ENCODE results near the gene DCTN2. TPM values are rescaled to one million over a fixed set of nuclear protein-coding genes. Genes with fewer than 3 reads are reported as not detected.
"Not testable (repeated sequence)": the region's sequence is repeated elsewhere in the genome, so short reads cannot be mapped to it uniquely, and the experiment has no call there.

Gene DCTN2
- total and polyA plus RNA-seq, 7 donors: 118 to 204 (median 142) TPM

- H3K4me1 ChIP-seq: peaks cover 0 to 55% (median 53%) of the 10 kb centered on the region in 4 donors
- WGBS, 2 donors: 28 to 32% methylated on average over 7 of the region's 7 CpGs
- TF ChIP-seq EP300 (IDR thresholded peaks at IDR 0.05): no peak
- TF ChIP-seq, protein P1, sequence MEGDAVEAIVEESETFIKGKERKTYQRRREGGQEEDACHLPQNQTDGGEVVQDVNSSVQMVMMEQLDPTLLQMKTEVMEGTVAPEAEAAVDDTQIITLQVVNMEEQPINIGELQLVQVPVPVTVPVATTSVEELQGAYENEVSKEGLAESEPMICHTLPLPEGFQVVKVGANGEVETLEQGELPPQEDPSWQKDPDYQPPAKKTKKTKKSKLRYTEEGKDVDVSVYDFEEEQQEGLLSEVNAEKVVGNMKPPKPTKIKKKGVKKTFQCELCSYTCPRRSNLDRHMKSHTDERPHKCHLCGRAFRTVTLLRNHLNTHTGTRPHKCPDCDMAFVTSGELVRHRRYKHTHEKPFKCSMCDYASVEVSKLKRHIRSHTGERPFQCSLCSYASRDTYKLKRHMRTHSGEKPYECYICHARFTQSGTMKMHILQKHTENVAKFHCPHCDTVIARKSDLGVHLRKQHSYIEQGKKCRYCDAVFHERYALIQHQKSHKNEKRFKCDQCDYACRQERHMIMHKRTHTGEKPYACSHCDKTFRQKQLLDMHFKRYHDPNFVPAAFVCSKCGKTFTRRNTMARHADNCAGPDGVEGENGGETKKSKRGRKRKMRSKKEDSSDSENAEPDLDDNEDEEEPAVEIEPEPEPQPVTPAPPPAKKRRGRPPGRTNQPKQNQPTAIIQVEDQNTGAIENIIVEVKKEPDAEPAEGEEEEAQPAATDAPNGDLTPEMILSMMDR (IDR thresholded peaks at IDR 0.05): no peak
- no peak for TF ChIP-seq POLR2AphosphoS5 (IDR thresholded peaks at IDR 0.05)
- TF ChIP-seq POLR2A (IDR thresholded peaks at IDR 0.05): no peak
- intact Hi-C loops (cut with DNase I): no loop called here
- DNase-seq: peak; percentile 78
- H3K27me3 ChIP-seq: no peaks in the 10 kb centered on the region
- no peaks in the 10 kb centered on the region for H3K9me3 ChIP-seq
- peaks cover 24 to 40% (median 31%) of the 10 kb centered on the region in 4 donors for H3K36me3 ChIP-seq
- peak overlapping the region; percentile 85 to 96 (median 89) for H3K4me3 ChIP-seq
- peak overlapping the region; percentile 95 to 100 (median 98) for H3K27ac ChIP-seq
Measured at GRCh38 chr12:57518920-57519795, 27.8 kb downstream of the DCTN2 start.

- TF ChIP-seq EP300 (IDR thresholded peaks at IDR 0.05) (no peak), POLR2AphosphoS5 (IDR thresholded peaks at IDR 0.05) (peak in 2 of 4 donors; percentile 43 to 51), POLR2A (IDR thresholded peaks at IDR 0.05) (no peak)
- TF ChIP-seq, protein P1 (IDR thresholded peaks at IDR 0.05): no peak
- H3K9me3 ChIP-seq: no peaks in the 10 kb centered on the region
- peak overlapping the region; percentile 85 to 96 (median 89) for H3K4me3 ChIP-seq
- no peaks in the 10 kb centered on the region for H3K27me3 ChIP-seq
- 87 to 88% methylated on average over 8 of the region's 8 CpGs for WGBS, 2 donors
- peak overlapping the region; percentile 95 to 100 (median 98) for H3K27ac ChIP-seq
- DNase-seq: no peak
- H3K4me1 ChIP-seq: peaks cover 0 to 47% (median 45%) of the 10 kb centered on the region in 4 donors
- intact Hi-C loops (cut with DNase I): no loop called here
- peaks cover 25 to 42% (median 32%) of the 10 kb centered on the region in 4 donors for H3K36me3 ChIP-seq
Measured at GRCh38 chr12:57518176-57518919, 28.6 kb downstream of the DCTN2 start.

GRCh38 chr12:57517718-57518117, 29.3 kb downstream of the DCTN2 start:
- H3K4me3 ChIP-seq: peak overlapping the region in 2 of 4 donors; percentile 85 to 93
- peaks cover 31 to 49% (median 39%) of the 10 kb centered on the region in 4 donors for H3K36me3 ChIP-seq
- WGBS, 2 donors: 90 to 93% methylated on average over 10 of the region's 10 CpGs
- DNase-seq; H3K27me3 ChIP-seq; H3K9me3 ChIP-seq; intact Hi-C loops (cut with DNase I): not testable (repeated sequence)
- peaks cover 0 to 46% (median 44%) of the 10 kb centered on the region in 4 donors for H3K4me1 ChIP-seq
- peak overlapping the region; percentile 95 to 100 (median 98) for H3K27ac ChIP-seq

- Histone ChIP-seq H3K4me3 (no peak overlapping the region), H3K27ac (peak overlapping the region; percentile 95 to 100 (median 98)), H3K4me1 (peaks cover 0 to 44% (median 43%) of the 10 kb centered on the region in 4 donors), H3K36me3 (peaks cover 36 to 54% (median 43%) of the 10 kb centered on the region in 4 donors), H3K27me3 (no peaks in the 10 kb centered on the region), H3K9me3 (no peaks in the 10 kb centered on the region)
- DNase-seq: no peak
- 47 to 79% methylated on average over 1 of the region's 1 CpG for WGBS, 2 donors
- TF ChIP-seq POLR2A (IDR thresholded peaks at IDR 0.05) (no peak), EP300 (IDR thresholded peaks at IDR 0.05) (no peak), POLR2AphosphoS5 (IDR thresholded peaks at IDR 0.05) (peak in 2 of 4 donors; percentile 17 to 39)
- TF ChIP-seq, protein P1 (IDR thresholded peaks at IDR 0.05): no peak
- intact Hi-C loops (cut with DNase I): no loop called here
Measured at GRCh38 chr12:57517187-57517586, 29.8 kb downstream of the DCTN2 start.
